ENCODE measurements around the gene VCAM1.

The VCAM1 gene

DNA sequence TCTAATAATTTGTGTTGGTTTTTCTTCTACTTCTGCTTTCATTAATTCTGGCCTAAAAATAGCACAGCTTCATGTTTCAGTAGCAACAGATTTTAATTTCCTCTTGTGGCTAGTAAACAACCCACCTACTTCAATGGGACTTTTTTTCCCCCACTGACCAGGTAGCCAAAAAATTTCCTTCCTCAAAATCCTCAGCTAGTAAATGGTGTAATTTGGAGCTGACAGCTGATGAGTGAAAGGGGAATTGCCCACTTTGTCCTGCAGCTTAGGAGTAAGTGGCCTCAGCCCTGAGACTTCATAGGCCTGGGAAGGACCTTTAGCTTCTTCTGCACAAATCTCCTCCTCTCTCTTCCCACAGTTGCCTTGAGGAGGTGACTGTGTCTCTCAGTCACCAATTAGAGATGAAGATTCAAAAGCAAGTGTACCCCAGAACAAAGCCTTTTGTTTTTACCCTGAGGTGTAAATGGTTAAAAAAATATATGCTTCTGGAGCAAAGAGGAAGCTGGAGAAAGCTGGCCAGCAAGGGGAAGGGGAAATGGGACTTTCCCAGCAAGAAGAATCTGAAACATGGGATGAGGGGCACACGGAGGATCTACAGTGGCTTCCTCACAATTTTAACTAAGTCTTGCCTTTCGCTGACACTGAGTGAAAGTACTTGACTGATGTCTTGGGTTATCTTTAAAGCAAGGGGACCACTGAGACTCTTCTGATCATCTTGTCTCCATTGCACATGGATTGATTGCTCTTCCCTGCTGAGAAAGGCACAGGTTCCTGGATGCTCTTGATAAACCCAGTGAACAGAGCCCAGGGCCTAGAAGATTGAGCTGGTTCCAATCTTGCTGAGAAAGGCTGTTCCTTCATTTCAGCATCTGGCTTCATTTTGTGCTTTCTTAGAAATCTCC is 35.8 kb upstream of the VCAM1 start:
- H3K27ac ChIP-seq (replicated peaks), result no peak overlapping the region
- H3K4me3 ChIP-seq (replicated peaks; ENCODE audit: insufficient read depth, low read length), result no peak overlapping the region
- DNase-seq (ENCODE audit: low read depth in 1 of 2, low spot score in 1 of 2), result peak in 1 of 2 experiments; percentile 1
- no peaks in the 10 kb centered on the region for H3K27me3 ChIP-seq (ENCODE audit: insufficient read depth, poor library complexity, severe bottlenecking)
- no peak for TF ChIP-seq SPI1 (IDR thresholded peaks at IDR 0.05; ENCODE audit: borderline replicate concordance, low read depth)
- TF ChIP-seq, protein P1, sequence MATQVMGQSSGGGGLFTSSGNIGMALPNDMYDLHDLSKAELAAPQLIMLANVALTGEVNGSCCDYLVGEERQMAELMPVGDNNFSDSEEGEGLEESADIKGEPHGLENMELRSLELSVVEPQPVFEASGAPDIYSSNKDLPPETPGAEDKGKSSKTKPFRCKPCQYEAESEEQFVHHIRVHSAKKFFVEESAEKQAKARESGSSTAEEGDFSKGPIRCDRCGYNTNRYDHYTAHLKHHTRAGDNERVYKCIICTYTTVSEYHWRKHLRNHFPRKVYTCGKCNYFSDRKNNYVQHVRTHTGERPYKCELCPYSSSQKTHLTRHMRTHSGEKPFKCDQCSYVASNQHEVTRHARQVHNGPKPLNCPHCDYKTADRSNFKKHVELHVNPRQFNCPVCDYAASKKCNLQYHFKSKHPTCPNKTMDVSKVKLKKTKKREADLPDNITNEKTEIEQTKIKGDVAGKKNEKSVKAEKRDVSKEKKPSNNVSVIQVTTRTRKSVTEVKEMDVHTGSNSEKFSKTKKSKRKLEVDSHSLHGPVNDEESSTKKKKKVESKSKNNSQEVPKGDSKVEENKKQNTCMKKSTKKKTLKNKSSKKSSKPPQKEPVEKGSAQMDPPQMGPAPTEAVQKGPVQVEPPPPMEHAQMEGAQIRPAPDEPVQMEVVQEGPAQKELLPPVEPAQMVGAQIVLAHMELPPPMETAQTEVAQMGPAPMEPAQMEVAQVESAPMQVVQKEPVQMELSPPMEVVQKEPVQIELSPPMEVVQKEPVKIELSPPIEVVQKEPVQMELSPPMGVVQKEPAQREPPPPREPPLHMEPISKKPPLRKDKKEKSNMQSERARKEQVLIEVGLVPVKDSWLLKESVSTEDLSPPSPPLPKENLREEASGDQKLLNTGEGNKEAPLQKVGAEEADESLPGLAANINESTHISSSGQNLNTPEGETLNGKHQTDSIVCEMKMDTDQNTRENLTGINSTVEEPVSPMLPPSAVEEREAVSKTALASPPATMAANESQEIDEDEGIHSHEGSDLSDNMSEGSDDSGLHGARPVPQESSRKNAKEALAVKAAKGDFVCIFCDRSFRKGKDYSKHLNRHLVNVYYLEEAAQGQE (IDR thresholded peaks at IDR 0.05; ENCODE audit: insufficient replicate concordance, low read depth), result no peak
- TF ChIP-seq, protein P2, sequence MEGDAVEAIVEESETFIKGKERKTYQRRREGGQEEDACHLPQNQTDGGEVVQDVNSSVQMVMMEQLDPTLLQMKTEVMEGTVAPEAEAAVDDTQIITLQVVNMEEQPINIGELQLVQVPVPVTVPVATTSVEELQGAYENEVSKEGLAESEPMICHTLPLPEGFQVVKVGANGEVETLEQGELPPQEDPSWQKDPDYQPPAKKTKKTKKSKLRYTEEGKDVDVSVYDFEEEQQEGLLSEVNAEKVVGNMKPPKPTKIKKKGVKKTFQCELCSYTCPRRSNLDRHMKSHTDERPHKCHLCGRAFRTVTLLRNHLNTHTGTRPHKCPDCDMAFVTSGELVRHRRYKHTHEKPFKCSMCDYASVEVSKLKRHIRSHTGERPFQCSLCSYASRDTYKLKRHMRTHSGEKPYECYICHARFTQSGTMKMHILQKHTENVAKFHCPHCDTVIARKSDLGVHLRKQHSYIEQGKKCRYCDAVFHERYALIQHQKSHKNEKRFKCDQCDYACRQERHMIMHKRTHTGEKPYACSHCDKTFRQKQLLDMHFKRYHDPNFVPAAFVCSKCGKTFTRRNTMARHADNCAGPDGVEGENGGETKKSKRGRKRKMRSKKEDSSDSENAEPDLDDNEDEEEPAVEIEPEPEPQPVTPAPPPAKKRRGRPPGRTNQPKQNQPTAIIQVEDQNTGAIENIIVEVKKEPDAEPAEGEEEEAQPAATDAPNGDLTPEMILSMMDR (IDR thresholded peaks at IDR 0.05; ENCODE audit: insufficient read depth, low read length), result no peak
- TF ChIP-seq POLR2AphosphoS5 (IDR thresholded peaks at IDR 0.05; ENCODE audit: low read depth), result no peak
- no peak for TF ChIP-seq GABPA (IDR thresholded peaks at IDR 0.05; ENCODE audit: low read depth)

DNA sequence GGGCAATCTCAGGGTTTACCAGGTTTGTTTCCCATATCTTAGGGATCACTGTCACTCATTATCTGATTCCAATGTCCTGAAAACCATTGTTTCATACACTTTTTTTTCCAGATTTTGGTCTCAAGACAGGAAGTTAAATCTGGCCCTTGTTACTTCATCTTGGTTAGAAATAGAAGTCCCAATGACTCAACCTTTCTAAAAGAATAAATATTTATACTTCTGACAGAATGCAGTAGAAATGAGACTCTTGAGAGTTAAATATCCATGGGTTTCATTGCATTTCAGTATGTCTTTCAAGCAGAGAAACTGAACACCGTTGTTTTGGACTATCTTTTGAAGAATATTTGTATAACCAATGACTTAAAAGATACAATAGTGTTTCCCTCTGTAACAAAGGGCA is 19.8 kb upstream of the VCAM1 start:
- DNase-seq (ENCODE audit: low read depth in 1 of 2, low spot score in 1 of 2), result no peak
- Histone ChIP-seq H3K4me3 (replicated peaks; ENCODE audit: insufficient read depth, low read length) (no peak overlapping the region), H3K27ac (replicated peaks) (no peak overlapping the region), H3K27me3 (ENCODE audit: insufficient read depth, poor library complexity, severe bottlenecking) (no peaks in the 10 kb centered on the region)
- TF ChIP-seq, protein P2 (IDR thresholded peaks at IDR 0.05; ENCODE audit: insufficient read depth, low read length), result no peak
- TF ChIP-seq POLR2AphosphoS5 (IDR thresholded peaks at IDR 0.05; ENCODE audit: low read depth) (no peak), SPI1 (IDR thresholded peaks at IDR 0.05; ENCODE audit: borderline replicate concordance, low read depth) (no peak), GABPA (IDR thresholded peaks at IDR 0.05; ENCODE audit: low read depth) (no peak)
- TF ChIP-seq, protein P1 (IDR thresholded peaks at IDR 0.05; ENCODE audit: insufficient replicate concordance, low read depth), result no peak

DNA sequence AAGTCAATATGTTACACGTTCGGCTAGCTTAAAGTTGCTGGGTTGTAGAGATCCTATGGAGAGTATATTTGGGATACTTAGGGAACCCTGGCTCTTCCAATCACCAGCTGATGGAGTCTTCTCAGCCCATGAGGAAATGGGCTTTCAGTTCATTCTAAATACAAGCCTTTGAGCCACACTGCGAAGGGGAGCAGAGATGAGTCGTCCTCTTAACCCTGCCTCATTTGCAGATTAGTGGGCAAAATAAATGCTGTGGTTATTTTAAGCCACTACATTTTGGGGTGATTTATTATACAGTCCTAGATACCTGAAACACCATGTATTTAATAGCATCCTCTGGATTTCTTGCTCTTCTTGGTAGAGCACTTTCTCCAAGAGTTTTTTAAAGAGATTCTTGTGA is 19.0 kb upstream of the VCAM1 start:
- no peak overlapping the region for H3K27ac ChIP-seq (replicated peaks)
- DNase-seq (ENCODE audit: low read depth in 1 of 2, low spot score in 1 of 2), result no peak
- no peaks in the 10 kb centered on the region for H3K27me3 ChIP-seq (ENCODE audit: insufficient read depth, poor library complexity, severe bottlenecking)
- TF ChIP-seq, protein P1 (IDR thresholded peaks at IDR 0.05; ENCODE audit: insufficient replicate concordance, low read depth), result no peak
- TF ChIP-seq POLR2AphosphoS5 (IDR thresholded peaks at IDR 0.05; ENCODE audit: low read depth), result no peak
- no peak for TF ChIP-seq SPI1 (IDR thresholded peaks at IDR 0.05; ENCODE audit: borderline replicate concordance, low read depth)
- TF ChIP-seq GABPA (IDR thresholded peaks at IDR 0.05; ENCODE audit: low read depth), result no peak
- TF ChIP-seq, protein P2 (IDR thresholded peaks at IDR 0.05; ENCODE audit: insufficient read depth, low read length), result no peak
- no peak overlapping the region for H3K4me3 ChIP-seq (replicated peaks; ENCODE audit: insufficient read depth, low read length)

All from HL-60 (cell line).